ENCODE results near the gene GRK4. TPM values are rescaled to one million over a fixed set of nuclear protein-coding genes. Genes with fewer than 3 reads are reported as not detected.

GRK4 gene
- total and polyA plus RNA-seq, 2 of the 8 experiments (the other 6 are each of a cell fraction or from before 2014, with no cell fraction given), result 0.77 to 1.8 TPM

DNA sequence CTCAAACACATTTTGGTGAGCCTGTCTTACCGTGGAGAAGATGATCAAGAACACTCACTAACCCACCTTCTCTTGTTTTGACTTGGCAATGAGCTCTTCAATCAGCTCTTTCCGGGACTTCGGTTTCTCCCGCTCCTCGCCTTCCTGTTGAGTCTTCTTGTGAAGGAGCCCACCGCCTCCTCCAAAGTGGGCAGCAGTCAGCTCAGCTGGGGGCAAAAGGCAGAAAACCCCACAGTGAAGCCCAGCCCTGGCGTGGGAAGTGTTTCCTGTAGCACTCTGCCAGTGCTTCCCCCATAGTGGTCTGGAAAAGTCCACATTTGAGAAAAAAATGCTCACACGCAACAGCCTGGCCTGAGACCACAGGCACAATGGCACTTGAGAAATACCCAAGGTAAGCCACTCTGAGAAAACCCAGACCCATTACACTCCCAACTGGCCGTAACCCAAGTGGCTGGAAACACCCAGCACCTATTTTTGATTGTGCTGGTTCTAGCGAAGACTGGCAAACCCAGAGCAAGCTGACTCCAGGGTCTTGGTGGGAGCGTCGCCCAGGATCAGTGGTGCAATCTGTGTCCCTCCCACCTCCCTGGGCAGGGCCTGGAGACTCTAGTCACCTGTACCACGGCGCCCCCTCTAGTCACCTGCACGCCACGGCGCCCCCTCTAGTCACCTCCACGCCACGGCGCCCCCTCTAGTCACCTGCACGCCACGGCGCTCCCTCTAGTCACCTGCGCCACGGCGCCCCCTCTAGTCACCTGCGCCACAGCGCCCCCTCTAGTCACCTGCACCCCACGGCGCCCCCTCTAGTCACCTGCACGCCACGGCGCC, 8.8 kb upstream of the GRK4 start (continued):
- TF ChIP-seq BCL11A (IDR thresholded peaks at IDR 0.05; ENCODE audit: low read depth in 2 of 2, low read length in 2 of 2) (no peak), JUND (IDR thresholded peaks at IDR 0.05; ENCODE audit: low read length) (no peak), EZH2 (IDR thresholded peaks at IDR 0.05; ENCODE audit: low read depth, low read length, severe bottlenecking) (no peak), CEBPB (IDR thresholded peaks at IDR 0.05; ENCODE audit: low read depth, low read length) (0 out of 2 replicates have a peak, but pooled peaks have one; percentile 38), SIN3A (conservative IDR thresholded peaks at IDR 0.05 in 1 of 2, IDR thresholded peaks at IDR 0.05 in 1 of 2; ENCODE audit: low read depth in 1 of 2, low read length in 2 of 2) (no peak), SAP30 (IDR thresholded peaks at IDR 0.05; ENCODE audit: insufficient read depth, insufficient replicate concordance, low read length) (no peak), EP300 (IDR thresholded peaks at IDR 0.05; ENCODE audit: borderline replicate concordance in 1 of 2, low read depth in 2 of 2, low read length in 2 of 2) (no peak), CBX8 (IDR thresholded peaks at IDR 0.05; ENCODE audit: borderline replicate concordance, low read depth, low read length) (no peak), SIRT6 (IDR thresholded peaks at IDR 0.05; ENCODE audit: low read length) (no peak), HDAC6 (IDR thresholded peaks at IDR 0.05; ENCODE audit: low read depth, low read length) (no peak), FOSL1 (IDR thresholded peaks at IDR 0.05; ENCODE audit: insufficient read depth, low read depth, low read length) (no peak), JUN (IDR thresholded peaks at IDR 0.05; ENCODE audit: low read depth, low read length) (no peak), TEAD4 (IDR thresholded peaks at IDR 0.05; ENCODE audit: low read depth, low read length) (no peak), ASH2L (IDR thresholded peaks at IDR 0.05; ENCODE audit: low read length) (no peak)
- TF ChIP-seq, protein P1, sequence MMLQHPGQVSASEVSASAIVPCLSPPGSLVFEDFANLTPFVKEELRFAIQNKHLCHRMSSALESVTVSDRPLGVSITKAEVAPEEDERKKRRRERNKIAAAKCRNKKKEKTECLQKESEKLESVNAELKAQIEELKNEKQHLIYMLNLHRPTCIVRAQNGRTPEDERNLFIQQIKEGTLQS (IDR thresholded peaks at IDR 0.05; ENCODE audit: insufficient read depth, low read depth, low read length), result peak; percentile 77
- TF ChIP-seq, protein P2, sequence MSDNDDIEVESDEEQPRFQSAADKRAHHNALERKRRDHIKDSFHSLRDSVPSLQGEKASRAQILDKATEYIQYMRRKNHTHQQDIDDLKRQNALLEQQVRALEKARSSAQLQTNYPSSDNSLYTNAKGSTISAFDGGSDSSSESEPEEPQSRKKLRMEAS (IDR thresholded peaks at IDR 0.05), result no peak
- TF ChIP-seq, protein P3, sequence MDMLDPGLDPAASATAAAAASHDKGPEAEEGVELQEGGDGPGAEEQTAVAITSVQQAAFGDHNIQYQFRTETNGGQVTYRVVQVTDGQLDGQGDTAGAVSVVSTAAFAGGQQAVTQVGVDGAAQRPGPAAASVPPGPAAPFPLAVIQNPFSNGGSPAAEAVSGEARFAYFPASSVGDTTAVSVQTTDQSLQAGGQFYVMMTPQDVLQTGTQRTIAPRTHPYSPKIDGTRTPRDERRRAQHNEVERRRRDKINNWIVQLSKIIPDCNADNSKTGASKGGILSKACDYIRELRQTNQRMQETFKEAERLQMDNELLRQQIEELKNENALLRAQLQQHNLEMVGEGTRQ (IDR thresholded peaks at IDR 0.05; ENCODE audit: low read length), result no peak
- TF ChIP-seq, protein P4, sequence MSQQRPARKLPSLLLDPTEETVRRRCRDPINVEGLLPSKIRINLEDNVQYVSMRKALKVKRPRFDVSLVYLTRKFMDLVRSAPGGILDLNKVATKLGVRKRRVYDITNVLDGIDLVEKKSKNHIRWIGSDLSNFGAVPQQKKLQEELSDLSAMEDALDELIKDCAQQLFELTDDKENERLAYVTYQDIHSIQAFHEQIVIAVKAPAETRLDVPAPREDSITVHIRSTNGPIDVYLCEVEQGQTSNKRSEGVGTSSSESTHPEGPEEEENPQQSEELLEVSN (IDR thresholded peaks at IDR 0.05), result no peak
- TF ChIP-seq, protein P5, sequence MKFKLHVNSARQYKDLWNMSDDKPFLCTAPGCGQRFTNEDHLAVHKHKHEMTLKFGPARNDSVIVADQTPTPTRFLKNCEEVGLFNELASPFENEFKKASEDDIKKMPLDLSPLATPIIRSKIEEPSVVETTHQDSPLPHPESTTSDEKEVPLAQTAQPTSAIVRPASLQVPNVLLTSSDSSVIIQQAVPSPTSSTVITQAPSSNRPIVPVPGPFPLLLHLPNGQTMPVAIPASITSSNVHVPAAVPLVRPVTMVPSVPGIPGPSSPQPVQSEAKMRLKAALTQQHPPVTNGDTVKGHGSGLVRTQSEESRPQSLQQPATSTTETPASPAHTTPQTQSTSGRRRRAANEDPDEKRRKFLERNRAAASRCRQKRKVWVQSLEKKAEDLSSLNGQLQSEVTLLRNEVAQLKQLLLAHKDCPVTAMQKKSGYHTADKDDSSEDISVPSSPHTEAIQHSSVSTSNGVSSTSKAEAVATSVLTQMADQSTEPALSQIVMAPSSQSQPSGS (IDR thresholded peaks at IDR 0.05; ENCODE audit: low read length), result no peak
